Stimulated activated CD8-positive, alpha-beta memory T cell treated with anti-CD3 and anti-CD28 coated beads, Interleukin-4, amount 100 ng/mL, for 4 hours (primary cell): ENCODE results near the gene ZNF544.
"Not testable (repeated sequence)": the region's sequence is repeated elsewhere in the genome, so short reads cannot be mapped to it uniquely, and the experiment has no call there.

Source experiments
- DNase-seq, 2 donors: peaks; one replicate each; pipeline ENCODE4 v3.0.0-alpha.2; 2020; ENCODE audit warnings: low read depth in 2 of 2, low spot score in 1 of 2

ZNF544 gene

GRCh38 chr19:58252102-58252685 is 23.5 kb downstream of the ZNF544 start:
- no peak for DNase-seq

- not testable (repeated sequence) for DNase-seq
Observed at GRCh38 chr19:58258259-58258658, 29.5 kb downstream of the ZNF544 start.

GRCh38 chr19:58261600-58261967 is 32.9 kb downstream of the ZNF544 start:
- no peak for DNase-seq

- no peak for DNase-seq
Observed at GRCh38 chr19:58261968-58262921, 33.5 kb downstream of the ZNF544 start.

GRCh38 chr19:58262922-58263296 is 34.2 kb downstream of the ZNF544 start:
- DNase-seq: no peak

- DNase-seq: no peak
Observed at GRCh38 chr19:58265100-58265499, 36.4 kb downstream of the ZNF544 start.

GRCh38 chr19:58268344-58268743 is 39.6 kb downstream of the ZNF544 start:
- DNase-seq: no peak

- DNase-seq: no peak
Observed at GRCh38 chr19:58274771-58275201, 46.1 kb downstream of the ZNF544 start.

- DNase-seq: no peak
Observed at GRCh38 chr19:58275564-58275963, 46.9 kb downstream of the ZNF544 start.

GRCh38 chr19:58277197-58277596 is 48.5 kb downstream of the ZNF544 start:
- no peak for DNase-seq

GRCh38 chr19:58277748-58278540 is 49.2 kb downstream of the ZNF544 start:
- DNase-seq: no peak

GRCh38 chr19:58278541-58279041 is 49.9 kb downstream of the ZNF544 start, which contains the start of gene ZNF8:
Gene ZNF8 (plus strand): TSS chr19:58278955. CDS start chr19:58279082, 127 bp downstream.
- peak; percentile 90 to 99 for DNase-seq

GRCh38 chr19:58279042-58279924 is 50.6 kb downstream of the ZNF544 start:
- peak; percentile 1 to 11 for DNase-seq

GRCh38 chr19:58279925-58280316 is 51.2 kb downstream of the ZNF544 start:
- no peak for DNase-seq

- no peak for DNase-seq
Observed at GRCh38 chr19:58284199-58284598, 55.5 kb downstream of the ZNF544 start.

- DNase-seq: no peak
Observed at GRCh38 chr19:58291943-58292342, 63.2 kb downstream of the ZNF544 start.

GRCh38 chr19:58294743-58295374 is 66.1 kb downstream of the ZNF544 start:
- no peak for DNase-seq

- no peak for DNase-seq
Observed at GRCh38 chr19:58296104-58296503, 67.4 kb downstream of the ZNF544 start.

- no peak for DNase-seq
Observed at GRCh38 chr19:58300620-58301019, 71.9 kb downstream of the ZNF544 start.

GRCh38 chr19:58304255-58304654 is 75.5 kb downstream of the ZNF544 start:
- DNase-seq: no peak
